AG08395 (cell line): ENCODE results near the gene CSTF1.

Experiments used
- DNase-seq: peaks from one replicate; pipeline ENCODE4 v3.0.0; 2012; ENCODE audit warnings: mixed read lengths, low spot score

CSTF1 gene

DNA sequence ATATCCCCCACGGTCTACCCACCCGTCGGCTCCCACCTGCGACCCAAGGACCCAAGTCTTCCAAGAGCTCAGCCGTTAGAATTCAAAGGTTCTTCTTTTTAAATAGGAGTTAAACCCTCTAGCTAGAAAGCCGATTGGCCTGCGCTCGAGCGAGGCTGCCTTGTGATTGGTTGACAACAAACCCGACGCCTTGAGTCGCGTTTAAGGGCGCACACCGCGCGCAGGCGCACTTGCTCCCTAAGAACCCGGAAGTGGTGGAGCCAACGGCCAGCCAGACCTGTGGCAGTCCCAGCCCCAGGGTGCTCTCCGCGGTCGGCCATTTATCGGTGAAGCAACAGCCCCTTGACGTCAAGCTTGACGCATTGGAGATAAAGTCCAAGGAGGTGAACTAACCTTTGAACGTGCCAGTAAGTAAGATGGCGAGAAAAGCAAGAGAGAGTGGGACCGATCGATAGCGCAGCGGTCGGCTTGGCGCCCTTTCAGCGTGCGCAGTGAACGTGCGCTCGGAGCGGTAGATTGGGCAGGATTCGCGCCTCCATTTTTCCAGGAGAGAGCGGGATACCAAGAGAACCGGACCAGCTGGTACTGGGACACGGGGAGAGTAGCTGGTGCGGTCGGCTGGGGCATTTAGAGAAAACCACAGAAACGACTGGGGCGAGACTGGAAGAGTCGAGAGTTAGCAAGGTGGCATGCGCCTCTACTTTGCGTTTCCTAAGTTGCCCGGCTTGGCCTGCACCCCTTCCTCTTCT, at the start of gene CSTF1, which contains the start of gene AURKA:
CSTF1 (plus strand) TSS at position 514 of the 749 bp plus-strand sequence. CDS start 2,908 bp downstream, outside the sequence.
AURKA (minus strand) TSS at position 84 of the 749 bp plus-strand sequence. CDS start 4,018 bp downstream, outside the sequence.
- DNase-seq, result peak; percentile 100

GRCh38 chr20:56342783-56343182, 49.7 kb upstream of the CSTF1 start:
- no peak for DNase-seq

DNA sequence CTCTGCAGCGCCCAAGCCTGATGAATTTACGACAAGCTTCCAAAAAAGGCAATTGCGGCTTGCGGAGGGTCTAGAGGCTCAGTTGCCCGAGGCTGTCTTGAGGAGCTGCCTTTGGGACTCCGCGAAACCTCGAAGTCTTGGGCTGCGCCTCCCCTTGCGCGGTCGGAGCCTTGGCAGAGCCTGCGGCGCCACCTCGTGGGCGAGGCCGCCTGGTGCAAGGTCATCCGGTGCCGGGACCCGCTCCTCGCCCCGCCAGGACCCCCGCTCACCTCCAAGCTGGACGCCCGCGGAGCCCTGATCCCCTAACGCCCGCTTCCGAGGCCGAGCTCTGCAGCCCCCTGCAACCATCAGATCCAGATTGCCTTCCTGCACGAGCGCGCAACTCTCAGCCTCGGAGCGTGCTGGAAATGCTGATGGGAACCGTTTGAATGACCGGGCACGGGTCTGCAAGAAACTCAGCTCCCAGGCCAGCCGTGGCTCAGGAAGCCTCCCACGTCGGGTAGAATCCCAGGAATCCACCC, 48.5 kb upstream of the CSTF1 start:
- peak; percentile 66 for DNase-seq

- no peak for DNase-seq
These were observed 46.5 kb upstream of the CSTF1 start for GRCh38 chr20:56345911-56346310.

GRCh38 chr20:56347628-56348304, 44.7 kb upstream of the CSTF1 start:
- no peak for DNase-seq

- no peak for DNase-seq
These were observed 44.1 kb upstream of the CSTF1 start for GRCh38 chr20:56348305-56348693.

DNA sequence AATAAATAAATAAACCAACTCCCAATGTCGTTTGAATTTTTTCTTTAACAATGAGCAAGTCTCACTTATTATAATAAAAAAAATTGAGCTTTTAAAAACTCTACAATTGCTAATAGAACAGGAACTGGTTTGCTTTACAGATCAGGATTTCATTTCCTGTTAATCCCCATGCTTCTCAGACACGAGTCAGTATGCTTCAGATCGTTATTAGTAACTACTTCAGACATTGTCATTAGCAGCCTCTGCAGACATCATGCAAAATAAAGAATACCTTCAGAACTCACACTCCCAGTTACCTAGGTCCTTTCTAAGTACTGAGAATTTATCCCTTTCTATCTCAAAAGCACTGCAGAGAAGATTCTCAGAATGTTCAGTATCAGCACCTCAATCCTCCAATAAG, 43.7 kb upstream of the CSTF1 start:
- DNase-seq, result no peak

GRCh38 chr20:56350842-56351241, 41.6 kb upstream of the CSTF1 start:
- peak; percentile 42 for DNase-seq

GRCh38 chr20:56352345-56353055, 39.9 kb upstream of the CSTF1 start:
- peak; percentile 63 for DNase-seq

GRCh38 chr20:56353356-56353755, 39.1 kb upstream of the CSTF1 start:
- DNase-seq, result no peak

DNA sequence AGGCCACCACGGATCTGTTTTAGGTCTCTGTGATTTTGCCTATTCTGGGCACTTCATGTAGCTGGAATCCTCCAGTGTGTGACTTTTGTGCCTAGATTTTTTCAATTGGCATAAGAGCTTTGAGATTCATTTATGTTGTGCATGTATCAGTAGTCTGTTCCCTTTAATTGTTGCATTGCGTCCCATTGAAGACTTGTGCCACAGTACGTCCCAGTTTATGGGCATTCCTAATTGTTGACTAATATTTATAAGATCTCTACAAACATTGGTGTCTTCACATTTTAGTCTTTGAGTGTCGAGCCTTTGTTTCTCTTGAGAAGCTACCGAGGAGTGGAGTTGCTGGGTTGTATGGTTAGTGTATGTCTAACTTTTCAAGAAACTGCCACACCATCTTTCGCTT, 34.4 kb upstream of the CSTF1 start:
- DNase-seq, result no peak

DNA sequence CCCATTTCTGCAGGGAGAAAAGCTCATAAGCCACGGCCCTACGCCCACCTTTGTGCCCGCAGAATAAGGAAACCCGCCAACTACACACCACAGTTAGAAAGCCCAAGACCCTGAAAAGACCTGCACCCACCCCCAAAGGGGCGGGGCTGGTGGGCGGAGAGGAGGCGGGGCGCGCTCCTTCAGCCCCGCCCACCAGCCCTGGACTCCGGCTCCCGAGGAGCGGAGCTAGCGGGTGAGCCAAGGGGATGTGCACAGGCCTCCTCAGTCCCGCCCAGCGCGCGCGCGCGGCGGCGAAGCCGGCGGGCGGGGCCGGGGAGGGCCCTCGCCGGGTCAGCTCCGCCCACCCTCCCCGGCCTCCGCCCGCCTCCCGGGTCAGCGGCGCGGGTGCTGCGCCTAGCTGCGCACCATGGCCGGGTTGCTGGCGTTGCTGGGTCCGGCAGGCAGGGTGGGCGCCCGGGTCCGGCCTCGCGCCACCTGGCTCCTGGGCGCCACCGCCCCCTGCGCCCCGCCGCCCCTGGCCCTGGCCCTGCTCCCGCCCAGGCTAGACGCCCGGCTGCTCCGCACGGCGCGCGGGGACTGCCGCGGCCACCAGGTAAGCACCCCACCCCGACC, 33.7 kb upstream of the CSTF1 start, which contains the start of gene FAM210B:
FAM210B (plus strand) TSS at position 375 of the 612 bp plus-strand sequence; CDS start at position 407, 32 bp downstream.
- DNase-seq, result peak; percentile 98

DNA sequence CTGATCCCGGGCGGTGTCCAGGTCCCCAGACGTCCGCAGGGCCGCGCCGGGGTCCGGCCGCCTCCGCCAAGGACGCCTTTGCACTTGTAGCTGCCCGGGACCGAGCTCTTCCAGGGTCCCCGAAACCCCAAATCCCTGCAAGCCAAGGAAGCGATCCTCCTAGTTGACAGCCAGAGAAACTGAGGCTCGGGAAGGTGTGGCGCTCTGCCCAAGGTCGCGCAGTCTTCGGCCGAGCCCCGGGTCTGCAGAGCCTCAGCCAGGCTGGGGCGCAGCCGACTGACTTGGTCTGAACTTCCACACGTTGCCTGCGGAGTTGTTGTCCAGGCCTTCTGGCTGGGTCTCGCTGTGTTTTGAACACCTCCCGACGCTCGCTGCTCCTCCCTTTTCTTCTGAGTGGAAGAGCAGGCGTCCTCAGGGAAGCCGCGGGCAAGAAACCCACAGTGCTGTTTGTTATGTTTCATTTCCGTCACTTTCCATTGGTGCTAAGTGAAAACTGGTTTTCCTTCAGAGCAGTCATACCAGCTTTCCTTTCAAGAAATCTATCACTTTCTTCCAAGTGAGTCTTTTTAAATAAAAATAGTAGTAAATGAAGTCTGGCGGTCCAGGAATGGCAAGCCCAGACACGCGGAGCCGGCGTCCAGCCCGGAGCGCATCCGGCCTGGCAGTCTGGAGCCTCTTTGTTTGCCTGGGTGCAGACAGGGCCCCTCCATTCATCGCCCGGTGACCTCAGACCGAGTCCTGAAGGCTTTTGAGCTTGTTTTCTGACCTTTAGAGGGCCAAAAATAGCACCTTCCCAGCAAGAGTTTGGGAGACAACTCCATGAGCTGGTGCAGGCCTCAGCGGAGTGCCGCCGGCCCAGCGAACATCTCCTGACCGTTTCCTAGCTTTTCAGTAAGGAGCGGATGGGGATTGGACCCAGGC, 33.0 kb upstream of the CSTF1 start:
- peak; percentile 67 for DNase-seq

GRCh38 chr20:56360133-56360907, 32.1 kb upstream of the CSTF1 start:
- no peak for DNase-seq

DNA sequence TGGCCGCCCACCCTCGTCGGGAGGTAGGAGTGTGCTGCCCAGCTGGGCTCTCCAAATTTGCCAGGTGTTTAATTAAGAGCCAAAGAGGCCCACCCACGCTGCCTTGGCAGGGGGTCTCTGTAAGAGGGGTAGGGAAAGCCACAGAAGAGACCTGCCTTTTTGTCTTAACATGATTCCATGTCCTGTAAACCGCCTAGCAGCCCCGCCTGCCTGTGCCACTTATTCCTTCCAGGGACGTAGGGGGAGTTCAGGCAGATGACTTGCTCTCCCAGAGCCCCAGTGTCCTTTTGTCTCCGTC, 31.6 kb upstream of the CSTF1 start:
- DNase-seq, result no peak

- DNase-seq, result no peak
These were observed 30.5 kb upstream of the CSTF1 start for GRCh38 chr20:56361900-56362299.

GRCh38 chr20:56362833-56363413, 29.5 kb upstream of the CSTF1 start:
- DNase-seq, result no peak

DNA sequence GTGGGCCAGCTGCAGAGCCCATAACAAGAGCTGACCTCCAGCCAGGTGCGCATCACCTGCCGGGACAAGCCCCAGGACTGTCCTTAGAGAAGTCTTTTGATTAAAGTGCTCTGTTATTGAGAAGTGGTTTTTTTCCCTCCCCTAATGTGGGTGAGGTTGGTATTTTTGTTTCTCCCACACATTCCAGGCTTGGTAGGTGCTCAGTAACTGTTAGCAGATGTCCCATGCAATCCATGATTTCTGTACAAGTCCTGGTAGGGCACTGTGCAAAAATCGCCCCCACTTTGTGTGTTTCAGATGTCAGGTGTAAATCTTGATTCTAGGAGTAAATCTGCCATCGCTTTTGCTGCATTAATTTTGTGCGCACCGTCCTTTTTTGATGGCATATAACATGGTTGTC, 29.0 kb upstream of the CSTF1 start:
- DNase-seq, result no peak

GRCh38 chr20:56368351-56369134, 23.9 kb upstream of the CSTF1 start:
- no peak for DNase-seq
